GM12878 (cell line): ENCODE data around the gene NUP210L. TPM values are rescaled to one million over a fixed set of nuclear protein-coding genes. Genes with fewer than 3 reads are reported as not detected.
"Not testable (repeated sequence)": the region's sequence is repeated elsewhere in the genome, so short reads cannot be mapped to it uniquely, and the experiment has no call there.

Experiments used
- ATAC-seq: fragments of 200-7000 bp; cut with Tn5 transposase; 3 replicates; pipeline ENCODE4 v1.9.1; 2020; ENCODE audit warnings: mild to moderate bottlenecking, moderate library complexity
- BruUV-seq: library from RNA; stranded (reverse); fragments of 400-500 nt; replicated peaks from 2 replicates; lab custom pipeline; 2021; lab: Mats Ljungman, UMichigan
- CTCF ChIA-PET: fragments of 300-600 bp; sonication (Branson Sonifier 250); formaldehyde crosslinking; extraction: SDS; loops from one replicate; lab custom pipeline; 2021; ENCODE audit warnings: inconsistent platforms; lab: Yijun Ruan, JAX
- POLR2A ChIA-PET: fragments of 350-600 bp; formaldehyde crosslinking; extraction: SDS; loops from one replicate; lab custom pipeline; 2021; ENCODE audit warnings: inconsistent platforms; lab: Charles Lee
- RAD21 ChIA-PET: fragments of 300-600 bp; sonication (Branson Sonifier 250); formaldehyde crosslinking; loops from one replicate; lab custom pipeline; 2023; ENCODE audit warnings: antibody characterized with exemption; ENCODE audit not compliant: unreplicated experiment; lab: Charles Lee
- SMC1A ChIA-PET: fragments of 300-600 bp; sonication (Branson Sonifier 250); formaldehyde crosslinking; loops from one replicate; lab custom pipeline; 2023; ENCODE audit not compliant: unreplicated experiment, uncharacterized antibody; lab: Charles Lee
- DNase-seq: peaks from one replicate; pipeline ENCODE4 v3.0.0-alpha.2; 2011; ENCODE audit warnings: low read depth, low spot score
- FAIRE-seq: peaks from 3 replicates; lab custom pipeline; 2011; peaks lifted over from hg19 to GRCh38; lab: Jason Lieb, UNC
- H2AFZ ChIP-seq: 2 replicates; pipeline ENCODE4 v1.6.0; 2011; ENCODE audit warnings: low read depth, low read length, control low read depth; ENCODE audit not compliant: control insufficient read depth
- H3K27ac ChIP-seq: 2 replicates; pipeline ENCODE4 v1.5.1; 2011; ENCODE audit warnings: control low read depth; ENCODE audit not compliant: control insufficient read depth, insufficient read depth
- H3K27me3 ChIP-seq, 2 experiments: replicated peaks in 1 of 2; 2 replicates each; pipeline versions ENCODE4 v1.6.0 to v1.6.1; 2011; ENCODE audit warnings: low read length in 1 of 2; ENCODE audit not compliant: control insufficient read depth in 2 of 2, insufficient read depth in 2 of 2
- H3K36me3 ChIP-seq, 2 experiments: 2 replicates each; pipeline ENCODE4 v1.5.1; 2011; ENCODE audit warnings: low read length in 1 of 2; ENCODE audit not compliant: control insufficient read depth in 2 of 2, insufficient read depth in 2 of 2
- H3K4me1 ChIP-seq: 2 replicates; pipeline ENCODE4 v1.6.1; 2011; ENCODE audit warnings: mild to moderate bottlenecking, low read length, moderate library complexity, mixed read lengths; ENCODE audit not compliant: control insufficient read depth, insufficient read depth
- H3K4me2 ChIP-seq: 2 replicates; pipeline ENCODE4 v1.6.0; 2011; ENCODE audit warnings: control low read depth; ENCODE audit not compliant: control insufficient read depth, insufficient read depth
- H3K4me3 ChIP-seq: fragments of 200-600 bp; sonication (generic); 2 replicates; pipeline ENCODE4 v1.5.1; 2016
- H3K79me2 ChIP-seq: 2 replicates; pipeline ENCODE4 v1.6.0; 2011; ENCODE audit warnings: low read length; ENCODE audit not compliant: control insufficient read depth, insufficient read depth
- H3K9ac ChIP-seq: 2 replicates; pipeline ENCODE4 v1.8.0; 2011; ENCODE audit warnings: low read length, control low read depth, mixed read lengths; ENCODE audit not compliant: control insufficient read depth, insufficient read depth
- H3K9me3 ChIP-seq: replicated peaks from 3 replicates; pipeline ENCODE4 v1.5.1; 2011; ENCODE audit warnings: mild to moderate bottlenecking, low read length; ENCODE audit not compliant: control insufficient read depth, insufficient read depth
- H4K20me1 ChIP-seq: 2 replicates; pipeline ENCODE4 v1.6.0; 2011; ENCODE audit not compliant: control insufficient read depth, insufficient read depth
- NFYA ChIP-seq: IDR thresholded peaks from 2 replicates; pipeline ENCODE4 v1.6.1; 2011; ENCODE audit warnings: low read depth, mild to moderate bottlenecking, low read length, improper control_type of control experiment, borderline replicate concordance
- POLR2A ChIP-seq: IDR thresholded peaks from 2 replicates; pipeline ENCODE4 v1.6.1; 2011; ENCODE audit warnings: low read depth, mild to moderate bottlenecking, low read length
- RFX5 ChIP-seq: IDR thresholded peaks from 2 replicates; pipeline ENCODE4 v1.6.1; 2011; ENCODE audit warnings: low read depth, low read length, improper control_type of control experiment
- SIN3A ChIP-seq: IDR thresholded peaks from 2 replicates; pipeline ENCODE4 v1.6.1; 2012; ENCODE audit warnings: low read depth, low read length, improper control_type of control experiment
- WGBS: methylation state at CpG from one replicate; pipeline ENCODE4 v1.1.6; 2016; ENCODE audit warnings: low lambda C conversion rate; ENCODE audit not compliant: insufficient replicate concordance, insufficient coverage; ENCODE audit errors: missing lambda C conversion rate; 5-methylcytosine and 5-hydroxymethylcytosine counted together
- in situ Hi-C: fragments of 300-500 bp; cut with MboI; formaldehyde crosslinking; loops from 9 replicates; pipeline ENCODE4 v1.14.3; 2018; ENCODE audit warnings: mixed read lengths
- intact Hi-C: fragments of 100-400 bp; cut with micrococcal nuclease; formaldehyde crosslinking; loops from one replicate; pipeline ENCODE4 v1.14.2; 2022; ENCODE audit not compliant: unreplicated experiment
- polyA plus RNA-seq, 11 experiments: library from polyadenylated mRNA; depleted of rRNA in 4 of 11; unstranded in 6 of 11; stranded (reverse) in 5 of 11; fragments of >200 nt; fragmentation: Nextera tagmentation in 4 of 11; fragmentation: Illumina TruSeq in 1 of 11; extraction: Ambion mirVana in 4 of 11; extraction: Trizol in 1 of 11; gene quantifications; 1 replicate in 1 of 11; 2 replicates in 10 of 11; pipeline versions ENCODE4 v1.2.1 to v1.2.3, GENCODE V29; 2011 to 2016; ENCODE audit warnings: inconsistent platforms in 2 of 11, missing spikeins in 2 of 11, low read depth in 1 of 11
- total RNA-seq, 4 experiments: library from RNA; depleted of rRNA in 3 of 4; stranded (reverse); fragments of >200 nt in 3 of 4; fragmentation: Illumina TruSeq in 1 of 4; extraction: Trizol in 1 of 4; gene quantifications; 2 replicates each; pipeline versions ENCODE4 v1.2.1 to v1.2.3, GENCODE V29; 2013 to 2021

The NUP210L gene
- total and polyA plus RNA-seq, 10 of the 15 experiments (the other 5 are each of a cell fraction or from before 2014, with no cell fraction given) = 0.04 to 0.08 (median 0.07) TPM; not detected in 7

DNA sequence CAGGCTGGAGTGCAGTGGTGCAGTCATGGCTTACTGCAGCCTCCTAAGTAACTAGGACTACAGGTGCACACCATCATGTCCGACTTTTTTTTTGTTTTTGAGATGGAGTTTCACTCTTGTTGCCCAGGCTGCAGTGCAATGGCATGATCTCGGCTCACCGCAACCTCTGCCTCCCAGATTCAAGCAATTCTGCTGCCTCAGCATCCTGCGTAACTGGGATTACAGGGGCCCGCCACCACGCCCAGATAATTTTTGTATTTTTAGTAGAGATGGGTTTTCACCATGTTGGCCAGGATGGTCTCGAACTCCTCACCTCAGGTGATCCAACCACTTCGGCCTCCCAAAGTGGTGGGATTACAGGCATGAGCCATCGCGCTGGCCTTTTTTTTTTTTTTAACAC is 158.0 kb downstream of the NUP210L start:
- H3K4me1 ChIP-seq, BruUV-seq, H3K4me2 ChIP-seq, CTCF ChIA-PET, H2AFZ ChIP-seq, ATAC-seq, H3K4me3 ChIP-seq, H4K20me1 ChIP-seq, POLR2A ChIA-PET, DNase-seq, H3K27ac ChIP-seq, SMC1A ChIA-PET, H3K9me3 ChIP-seq, RAD21 ChIA-PET, H3K9ac ChIP-seq, FAIRE-seq, intact Hi-C loops, H3K27me3 ChIP-seq: not testable (repeated sequence)
- in situ Hi-C loops = loop anchor here (10.0 kb wide), 1 partner anchor 492 kb away; no protein-coding TSS in a partner anchor
- H3K79me2 ChIP-seq = peaks cover 11% of the 10 kb centered on the region
- H3K36me3 ChIP-seq = peaks cover 0 to 14% of the 10 kb centered on the region in 2 experiments; a peak in 3 of 4 replicates
- WGBS = 89% methylated on average over 10 of the region's 10 CpGs

GRCh38 chr1:153995640-153996039 is 159.2 kb downstream of the NUP210L start:
- Histone ChIP-seq H3K79me2 (peaks cover 23% of the 10 kb centered on the region), H3K4me3 (no peak overlapping the region), H4K20me1 (no peaks in the 10 kb centered on the region), H3K27me3 (no peaks in the 10 kb centered on the region), H3K9ac (no peak overlapping the region), H3K36me3 (peaks cover 0 to 16% of the 10 kb centered on the region in 2 experiments; a peak in 3 of 4 replicates), H3K4me1 (peaks cover 9% of the 10 kb centered on the region; the same call in 1 of the 2 replicates), H2AFZ (no peak overlapping the region), H3K9me3 (no peaks in the 10 kb centered on the region), H3K4me2 (no peak overlapping the region), H3K27ac (no peak overlapping the region)
- DNase-seq (no peak), FAIRE-seq (no peak), ATAC-seq (no peak)
- RAD21 ChIA-PET = no interaction called here
- TF ChIP-seq NFYA (no peak), POLR2A (0 out of 2 replicates have a peak, but pooled peaks have one; percentile 32), SIN3A (no peak), RFX5 (no peak)
- 99% methylated on average over 11 of the region's 11 CpGs for WGBS
- BruUV-seq = no TSS peak
- intact Hi-C loops (no loop called here), in situ Hi-C loops (loop anchor here (10.0 kb wide), 1 partner anchor 491 kb away; no protein-coding TSS in a partner anchor)
- POLR2A ChIA-PET = no interaction called here
- CTCF ChIA-PET = interaction anchor here (0.6 to 1.1 kb wide), 4 partner anchors 9 to 1462 kb away, joined by 3 read pairs; partner anchors contain the start of gene JTB
- SMC1A ChIA-PET = interaction anchor here (1.4 to 1.5 kb wide), 2 partner anchors 9 to 182 kb away, joined by 3 to 4 read pairs; partner anchors contain the start of gene RAB13
